ENCODE measurements around the gene CAPZA2. TPM values are rescaled to one million over a fixed set of nuclear protein-coding genes. Genes with fewer than 3 reads are reported as not detected.

CAPZA2 gene
- total and polyA plus RNA-seq, 9 of the 15 experiments (the other 6 are each of a cell fraction or from before 2014, with no cell fraction given) = 67.0 to 524 (median 176) TPM

DNA sequence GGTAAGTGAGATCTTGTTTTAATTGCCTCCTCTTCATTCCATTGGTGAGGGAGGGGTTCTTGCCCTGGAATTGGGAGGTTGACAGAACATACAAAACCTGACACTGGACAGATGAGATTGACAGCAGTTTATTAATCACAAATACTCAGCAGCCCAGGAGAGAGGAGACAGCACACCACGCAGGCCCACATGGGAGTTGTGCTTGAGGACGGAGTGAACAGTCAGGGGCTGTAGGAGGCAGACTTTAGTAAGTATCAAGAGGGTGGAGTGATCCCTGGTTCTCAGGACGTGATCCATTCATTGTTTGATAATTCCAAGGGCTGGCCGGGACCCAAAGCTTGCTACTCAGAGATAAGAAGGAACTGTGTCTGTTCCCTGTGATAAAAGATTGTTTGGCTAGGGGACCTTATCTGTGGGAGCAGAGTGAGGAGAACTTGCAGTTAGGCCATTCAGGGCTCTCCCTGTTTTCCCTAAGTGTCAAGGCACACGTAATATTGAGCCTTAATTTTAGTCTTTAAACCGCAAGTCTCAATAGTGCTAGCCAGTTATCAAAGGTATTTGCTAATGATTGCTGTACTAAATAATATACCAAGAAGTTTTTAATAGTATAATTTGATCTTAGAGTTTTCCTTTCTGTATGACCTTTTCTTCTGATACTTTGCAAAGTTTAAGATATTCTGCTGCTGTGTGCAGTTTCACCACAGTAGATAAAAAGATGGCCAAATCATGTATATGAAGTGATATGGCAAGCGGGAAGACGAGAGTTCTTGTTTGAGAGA is 14.5 kb downstream of the CAPZA2 start (continued):
- TF ChIP-seq, protein P1, sequence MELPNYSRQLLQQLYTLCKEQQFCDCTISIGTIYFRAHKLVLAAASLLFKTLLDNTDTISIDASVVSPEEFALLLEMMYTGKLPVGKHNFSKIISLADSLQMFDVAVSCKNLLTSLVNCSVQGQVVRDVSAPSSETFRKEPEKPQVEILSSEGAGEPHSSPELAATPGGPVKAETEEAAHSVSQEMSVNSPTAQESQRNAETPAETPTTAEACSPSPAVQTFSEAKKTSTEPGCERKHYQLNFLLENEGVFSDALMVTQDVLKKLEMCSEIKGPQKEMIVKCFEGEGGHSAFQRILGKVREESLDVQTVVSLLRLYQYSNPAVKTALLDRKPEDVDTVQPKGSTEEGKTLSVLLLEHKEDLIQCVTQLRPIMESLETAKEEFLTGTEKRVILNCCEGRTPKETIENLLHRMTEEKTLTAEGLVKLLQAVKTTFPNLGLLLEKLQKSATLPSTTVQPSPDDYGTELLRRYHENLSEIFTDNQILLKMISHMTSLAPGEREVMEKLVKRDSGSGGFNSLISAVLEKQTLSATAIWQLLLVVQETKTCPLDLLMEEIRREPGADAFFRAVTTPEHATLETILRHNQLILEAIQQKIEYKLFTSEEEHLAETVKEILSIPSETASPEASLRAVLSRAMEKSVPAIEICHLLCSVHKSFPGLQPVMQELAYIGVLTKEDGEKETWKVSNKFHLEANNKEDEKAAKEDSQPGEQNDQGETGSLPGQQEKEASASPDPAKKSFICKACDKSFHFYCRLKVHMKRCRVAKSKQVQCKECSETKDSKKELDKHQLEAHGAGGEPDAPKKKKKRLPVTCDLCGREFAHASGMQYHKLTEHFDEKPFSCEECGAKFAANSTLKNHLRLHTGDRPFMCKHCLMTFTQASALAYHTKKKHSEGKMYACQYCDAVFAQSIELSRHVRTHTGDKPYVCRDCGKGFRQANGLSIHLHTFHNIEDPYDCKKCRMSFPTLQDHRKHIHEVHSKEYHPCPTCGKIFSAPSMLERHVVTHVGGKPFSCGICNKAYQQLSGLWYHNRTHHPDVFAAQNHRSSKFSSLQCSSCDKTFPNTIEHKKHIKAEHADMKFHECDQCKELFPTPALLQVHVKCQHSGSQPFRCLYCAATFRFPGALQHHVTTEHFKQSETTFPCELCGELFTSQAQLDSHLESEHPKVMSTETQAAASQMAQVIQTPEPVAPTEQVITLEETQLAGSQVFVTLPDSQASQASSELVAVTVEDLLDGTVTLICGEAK (IDR thresholded peaks at IDR 0.05) = no peak
- TF ChIP-seq, protein P1 (CRISPR knock-in tag; IDR thresholded peaks at IDR 0.05) = no peak
- TF ChIP-seq MECOM (CRISPR knock-in tag; IDR thresholded peaks at IDR 0.05) (peak; percentile 4), ZC3H8 (IDR thresholded peaks at IDR 0.05) (no peak), TEAD4 (IDR thresholded peaks at IDR 0.05; ENCODE audit: low read length) (peak; percentile 99), TEAD4 (CRISPR knock-in tag; IDR thresholded peaks at IDR 0.05; ENCODE audit: borderline replicate concordance) (no peak), HOXB6 (CRISPR knock-in tag; IDR thresholded peaks at IDR 0.05; ENCODE audit: borderline replicate concordance) (no peak), HDAC3 (IDR thresholded peaks at IDR 0.05; ENCODE audit: borderline replicate concordance, partially characterized antibody) (peak; percentile 99), TSC22D4 (tag; IDR thresholded peaks at IDR 0.05) (no peak), GATA2 (CRISPR knock-in tag; IDR thresholded peaks at IDR 0.05) (peak; percentile 100)
- TF ChIP-seq, protein P2, sequence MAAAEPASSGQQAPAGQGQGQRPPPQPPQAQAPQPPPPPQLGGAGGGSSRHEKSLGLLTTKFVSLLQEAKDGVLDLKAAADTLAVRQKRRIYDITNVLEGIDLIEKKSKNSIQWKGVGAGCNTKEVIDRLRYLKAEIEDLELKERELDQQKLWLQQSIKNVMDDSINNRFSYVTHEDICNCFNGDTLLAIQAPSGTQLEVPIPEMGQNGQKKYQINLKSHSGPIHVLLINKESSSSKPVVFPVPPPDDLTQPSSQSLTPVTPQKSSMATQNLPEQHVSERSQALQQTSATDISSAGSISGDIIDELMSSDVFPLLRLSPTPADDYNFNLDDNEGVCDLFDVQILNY (CRISPR knock-in tag; IDR thresholded peaks at IDR 0.05) = no peak
- TF ChIP-seq, protein P3, sequence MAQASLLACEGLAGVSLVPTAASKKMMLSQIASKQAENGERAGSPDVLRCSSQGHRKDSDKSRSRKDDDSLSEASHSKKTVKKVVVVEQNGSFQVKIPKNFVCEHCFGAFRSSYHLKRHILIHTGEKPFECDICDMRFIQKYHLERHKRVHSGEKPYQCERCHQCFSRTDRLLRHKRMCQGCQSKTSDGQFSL (CRISPR knock-in tag; IDR thresholded peaks at IDR 0.05) = no peak
- TF ChIP-seq, protein P3 (tag; IDR thresholded peaks at IDR 0.05) = no peak
- TF ChIP-seq, protein P4, sequence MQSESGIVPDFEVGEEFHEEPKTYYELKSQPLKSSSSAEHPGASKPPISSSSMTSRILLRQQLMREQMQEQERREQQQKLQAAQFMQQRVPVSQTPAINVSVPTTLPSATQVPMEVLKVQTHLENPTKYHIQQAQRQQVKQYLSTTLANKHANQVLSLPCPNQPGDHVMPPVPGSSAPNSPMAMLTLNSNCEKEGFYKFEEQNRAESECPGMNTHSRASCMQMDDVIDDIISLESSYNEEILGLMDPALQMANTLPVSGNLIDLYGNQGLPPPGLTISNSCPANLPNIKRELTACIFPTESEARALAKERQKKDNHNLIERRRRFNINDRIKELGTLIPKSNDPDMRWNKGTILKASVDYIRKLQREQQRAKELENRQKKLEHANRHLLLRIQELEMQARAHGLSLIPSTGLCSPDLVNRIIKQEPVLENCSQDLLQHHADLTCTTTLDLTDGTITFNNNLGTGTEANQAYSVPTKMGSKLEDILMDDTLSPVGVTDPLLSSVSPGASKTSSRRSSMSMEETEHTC (IDR thresholded peaks at IDR 0.05) = peak; percentile 78; the same call in 1 of the 2 replicates

All from K562 (cell line).